ENCODE results near the gene IPO4. TPM values are rescaled to one million over a fixed set of nuclear protein-coding genes. Genes with fewer than 3 reads are reported as not detected.

IPO4 gene
- total and polyA plus RNA-seq, 2 of the 4 experiments (the other 2 are of a cell fraction), result 37.6 to 39.4 TPM

DNA sequence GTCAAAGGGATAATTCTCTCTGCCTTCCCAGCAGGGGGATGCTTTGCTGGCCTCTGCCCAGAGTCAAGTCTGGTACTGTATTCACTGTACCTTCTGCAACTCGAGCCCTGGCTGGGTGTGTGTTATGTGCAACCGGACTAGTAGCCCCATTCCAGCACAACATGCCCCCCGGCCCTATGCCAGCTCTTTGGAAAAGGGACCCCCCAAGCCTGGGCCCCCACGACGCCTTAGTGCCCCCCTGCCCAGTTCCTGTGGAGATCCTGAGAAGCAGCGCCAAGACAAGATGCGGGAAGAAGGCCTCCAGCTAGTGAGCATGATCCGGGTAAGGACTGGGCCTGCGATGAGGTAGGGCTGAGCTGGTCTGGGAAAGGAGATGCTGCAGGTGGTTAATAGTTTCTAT, 38.0 kb downstream of the IPO4 start:
- Histone ChIP-seq H2BK20ac (ENCODE audit: low read depth, low read length) (no peak overlapping the region), H2AK9ac (replicated peaks; ENCODE audit: low read depth, low read length, poor library complexity) (no peak overlapping the region), H4K8ac (ENCODE audit: low read depth in 2 of 2, low read length in 2 of 2) (no peak overlapping the region), H2AFZ (replicated peaks; ENCODE audit: low read length, poor library complexity) (no peak overlapping the region), H3K9me1 (ENCODE audit: insufficient read depth, low read length) (no peaks in the 10 kb centered on the region), H3K23ac (ENCODE audit: low read depth, low read length) (no peak overlapping the region), H4K91ac (ENCODE audit: insufficient read depth, low read depth, low read length) (no peak overlapping the region), H3K9me3 (ENCODE audit: control insufficient read depth, insufficient read depth, low read length) (no peaks in the 10 kb centered on the region), H2BK15ac (ENCODE audit: low read depth, low read length) (no peak overlapping the region), H3K36me3 (ENCODE audit: control insufficient read depth, insufficient read depth, low read length) (peaks cover 48% of the 10 kb centered on the region), H2BK5ac (ENCODE audit: low read depth, low read length, poor library complexity, severe bottlenecking) (no peak overlapping the region), H3K18ac (ENCODE audit: low read depth, low read length) (no peak overlapping the region), H3K4me2 (ENCODE audit: low read depth, low read length) (no peak overlapping the region), H3K14ac (replicated peaks; ENCODE audit: low read depth, low read length) (no peak overlapping the region), H3K79me1 (ENCODE audit: low read depth in 1 of 2, low read length in 2 of 2) (peaks cover 23 to 48% of the 10 kb centered on the region in 2 experiments), H4K20me1 (ENCODE audit: insufficient read depth, low read length) (peaks cover 10% of the 10 kb centered on the region), H3K4me1 (ENCODE audit: control insufficient read depth, insufficient read depth, low read length) (peaks cover 5% of the 10 kb centered on the region), H3K27me3 (ENCODE audit: control insufficient read depth, insufficient read depth, low read length) (no peaks in the 10 kb centered on the region), H4K5ac (ENCODE audit: low read depth, low read length) (no peak overlapping the region), H2AK5ac (ENCODE audit: low read depth, low read length) (no peak overlapping the region), H2BK120ac (ENCODE audit: low read depth, low read length) (no peak overlapping the region), H3K4me3 (ENCODE audit: insufficient read depth, low read depth, low read length) (no peak overlapping the region), H3K56ac (ENCODE audit: extremely low read depth, insufficient read depth, low read length) (no peak overlapping the region), H3K27ac (ENCODE audit: insufficient read depth, low read length) (no peak overlapping the region), H3K4ac (ENCODE audit: low read depth, low read length) (no peak overlapping the region), H3K9ac (ENCODE audit: low read depth, low read length) (no peak overlapping the region)
- TF ChIP-seq MAFK (IDR thresholded peaks at IDR 0.05; ENCODE audit: low read depth, low read length) (no peak), RFX5 (IDR thresholded peaks at IDR 0.05; ENCODE audit: low read depth, low read length) (no peak), BHLHE40 (IDR thresholded peaks at IDR 0.05; ENCODE audit: low read depth, low read length) (no peak), NFE2L2 (IDR thresholded peaks at IDR 0.05; ENCODE audit: low read depth, low read length) (no peak), FOS (IDR thresholded peaks at IDR 0.05; ENCODE audit: low read depth, low read length) (no peak), MAZ (IDR thresholded peaks at IDR 0.05; ENCODE audit: borderline replicate concordance, low read depth, low read length) (no peak), SMC3 (IDR thresholded peaks at IDR 0.05; ENCODE audit: low read depth, low read length) (no peak), POLR2A (IDR thresholded peaks at IDR 0.05; ENCODE audit: low read depth, low read length) (no peak), CHD1 (IDR thresholded peaks at IDR 0.05; ENCODE audit: low read depth, low read length) (no peak), CEBPB (IDR thresholded peaks at IDR 0.05; ENCODE audit: low read depth, low read length) (no peak), RCOR1 (IDR thresholded peaks at IDR 0.05; ENCODE audit: insufficient replicate concordance, low read length) (no peak), MXI1 (IDR thresholded peaks at IDR 0.05; ENCODE audit: borderline replicate concordance, low read depth, low read length) (no peak), RAD21 (IDR thresholded peaks at IDR 0.05; ENCODE audit: low read length) (no peak)
- TF ChIP-seq, protein P1, sequence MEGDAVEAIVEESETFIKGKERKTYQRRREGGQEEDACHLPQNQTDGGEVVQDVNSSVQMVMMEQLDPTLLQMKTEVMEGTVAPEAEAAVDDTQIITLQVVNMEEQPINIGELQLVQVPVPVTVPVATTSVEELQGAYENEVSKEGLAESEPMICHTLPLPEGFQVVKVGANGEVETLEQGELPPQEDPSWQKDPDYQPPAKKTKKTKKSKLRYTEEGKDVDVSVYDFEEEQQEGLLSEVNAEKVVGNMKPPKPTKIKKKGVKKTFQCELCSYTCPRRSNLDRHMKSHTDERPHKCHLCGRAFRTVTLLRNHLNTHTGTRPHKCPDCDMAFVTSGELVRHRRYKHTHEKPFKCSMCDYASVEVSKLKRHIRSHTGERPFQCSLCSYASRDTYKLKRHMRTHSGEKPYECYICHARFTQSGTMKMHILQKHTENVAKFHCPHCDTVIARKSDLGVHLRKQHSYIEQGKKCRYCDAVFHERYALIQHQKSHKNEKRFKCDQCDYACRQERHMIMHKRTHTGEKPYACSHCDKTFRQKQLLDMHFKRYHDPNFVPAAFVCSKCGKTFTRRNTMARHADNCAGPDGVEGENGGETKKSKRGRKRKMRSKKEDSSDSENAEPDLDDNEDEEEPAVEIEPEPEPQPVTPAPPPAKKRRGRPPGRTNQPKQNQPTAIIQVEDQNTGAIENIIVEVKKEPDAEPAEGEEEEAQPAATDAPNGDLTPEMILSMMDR (conservative IDR thresholded peaks at IDR 0.05; ENCODE audit: low read depth, low read length), result no peak
- TF ChIP-seq, protein P2, sequence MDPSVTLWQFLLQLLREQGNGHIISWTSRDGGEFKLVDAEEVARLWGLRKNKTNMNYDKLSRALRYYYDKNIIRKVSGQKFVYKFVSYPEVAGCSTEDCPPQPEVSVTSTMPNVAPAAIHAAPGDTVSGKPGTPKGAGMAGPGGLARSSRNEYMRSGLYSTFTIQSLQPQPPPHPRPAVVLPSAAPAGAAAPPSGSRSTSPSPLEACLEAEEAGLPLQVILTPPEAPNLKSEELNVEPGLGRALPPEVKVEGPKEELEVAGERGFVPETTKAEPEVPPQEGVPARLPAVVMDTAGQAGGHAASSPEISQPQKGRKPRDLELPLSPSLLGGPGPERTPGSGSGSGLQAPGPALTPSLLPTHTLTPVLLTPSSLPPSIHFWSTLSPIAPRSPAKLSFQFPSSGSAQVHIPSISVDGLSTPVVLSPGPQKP (IDR thresholded peaks at IDR 0.05; ENCODE audit: borderline replicate concordance, low read depth, low read length), result no peak
- TF ChIP-seq, protein P3, sequence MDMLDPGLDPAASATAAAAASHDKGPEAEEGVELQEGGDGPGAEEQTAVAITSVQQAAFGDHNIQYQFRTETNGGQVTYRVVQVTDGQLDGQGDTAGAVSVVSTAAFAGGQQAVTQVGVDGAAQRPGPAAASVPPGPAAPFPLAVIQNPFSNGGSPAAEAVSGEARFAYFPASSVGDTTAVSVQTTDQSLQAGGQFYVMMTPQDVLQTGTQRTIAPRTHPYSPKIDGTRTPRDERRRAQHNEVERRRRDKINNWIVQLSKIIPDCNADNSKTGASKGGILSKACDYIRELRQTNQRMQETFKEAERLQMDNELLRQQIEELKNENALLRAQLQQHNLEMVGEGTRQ (IDR thresholded peaks at IDR 0.05; ENCODE audit: low read depth, low read length), result no peak
- POLR2A ChIA-PET (ENCODE audit: unreplicated experiment), result no interaction called here
- BruUV-seq (replicated peaks), result no TSS peak
- ATAC-seq (ENCODE audit: low read depth) (no peak), DNase-seq (no peak)
- dilution Hi-C loops (cut with HindIII; ENCODE audit: low sequenced_read_pairs, unreplicated experiment) (no loop called here), in situ Hi-C loops (cut with MboI; ENCODE audit: low sequenced_read_pairs) (no loop called here), intact Hi-C loops (cut with micrococcal nuclease) (no loop called here)
- WGBS, 2 experiments (ENCODE audit: extremely low coverage in 2 of 2, insufficient read length in 1 of 2), result 100% methylated on average over 5 of the region's 9 CpGs; no CpG with 5 or more reads in 1 of the 2 experiments
- CTCF ChIA-PET, result interaction anchor here (4.3 kb wide), 1 partner anchor 10 kb away, joined by 14 read pairs; the partner anchor contains the start of gene IRF9
